GM18867 (cell line): ENCODE measurements around the gene RASSF10.

Experiments
- ATAC-seq: cut with Tn5 transposase; IDR thresholded peaks from one replicate; pipeline ENCODE4 v1.9.1; 2021; ENCODE audit warnings: mild to moderate bottlenecking, moderate library complexity; ENCODE audit not compliant: unreplicated experiment

Gene RASSF10

GRCh38 chr11:12993626-12994025, 15.5 kb upstream of the RASSF10 start:
- ATAC-seq: no peak

DNA sequence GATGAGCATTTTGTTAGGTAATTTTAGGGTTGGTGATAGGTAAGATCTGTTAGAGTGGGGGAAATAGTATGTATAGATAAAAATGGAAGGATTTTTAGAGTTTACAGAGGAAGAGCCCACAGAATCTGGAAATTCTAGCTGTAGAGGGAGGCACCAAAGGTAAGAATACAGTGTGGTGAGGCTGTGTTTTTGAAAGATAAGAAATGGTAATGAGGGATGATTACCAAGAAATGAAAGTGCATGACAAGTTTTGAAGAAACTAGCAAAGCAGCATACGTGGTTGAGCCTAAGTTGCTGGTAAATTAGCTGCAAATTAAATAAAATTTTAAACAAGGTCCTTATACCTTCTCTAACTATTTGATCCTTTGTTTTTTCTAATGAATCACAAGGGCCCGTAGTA, 14.6 kb upstream of the RASSF10 start:
- no peak for ATAC-seq

GRCh38 chr11:12995188-12995587, 13.9 kb upstream of the RASSF10 start:
- ATAC-seq: no peak

- no peak for ATAC-seq
Measured at GRCh38 chr11:12995823-12996222, 13.3 kb upstream of the RASSF10 start.

- ATAC-seq: no peak
Measured at GRCh38 chr11:12997168-12997567, 11.9 kb upstream of the RASSF10 start.

DNA sequence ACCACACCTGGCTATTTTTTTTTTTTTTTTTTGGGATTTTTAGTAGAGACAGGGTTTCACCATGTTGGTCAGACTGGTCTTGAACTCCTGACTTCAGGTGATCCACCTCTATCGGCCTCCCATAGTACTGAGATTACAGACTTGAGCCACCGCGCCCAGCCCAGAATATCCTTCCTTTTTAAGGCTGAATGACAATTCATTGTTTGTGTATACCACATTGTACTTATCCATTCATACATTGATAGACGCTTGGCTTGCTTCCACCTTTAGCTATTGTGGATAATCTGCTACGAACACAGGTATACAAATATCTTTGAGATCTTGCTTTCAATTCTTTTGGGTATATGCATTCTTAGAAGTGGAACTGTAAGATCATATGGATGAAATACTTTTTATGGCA, 10.8 kb upstream of the RASSF10 start:
- ATAC-seq: no peak

DNA sequence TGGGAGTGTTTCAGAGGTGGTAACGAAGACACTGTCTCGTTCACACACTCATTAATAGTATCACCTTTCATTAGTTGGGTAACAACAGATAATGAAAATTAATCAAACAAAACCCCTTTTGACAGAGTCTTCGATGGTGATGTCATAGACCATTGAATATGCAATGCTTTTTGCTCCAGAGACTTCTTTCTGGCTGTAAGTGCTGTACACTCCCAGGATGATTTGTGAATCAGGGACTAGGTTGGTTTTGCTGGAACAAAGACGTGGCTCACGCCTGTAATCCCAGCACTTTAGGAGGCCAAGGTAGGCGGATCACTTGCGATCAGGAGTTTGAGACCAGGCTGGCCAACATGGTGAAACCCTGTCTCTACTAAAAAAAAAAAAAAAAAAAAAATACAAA, 9.5 kb upstream of the RASSF10 start:
- no peak for ATAC-seq

DNA sequence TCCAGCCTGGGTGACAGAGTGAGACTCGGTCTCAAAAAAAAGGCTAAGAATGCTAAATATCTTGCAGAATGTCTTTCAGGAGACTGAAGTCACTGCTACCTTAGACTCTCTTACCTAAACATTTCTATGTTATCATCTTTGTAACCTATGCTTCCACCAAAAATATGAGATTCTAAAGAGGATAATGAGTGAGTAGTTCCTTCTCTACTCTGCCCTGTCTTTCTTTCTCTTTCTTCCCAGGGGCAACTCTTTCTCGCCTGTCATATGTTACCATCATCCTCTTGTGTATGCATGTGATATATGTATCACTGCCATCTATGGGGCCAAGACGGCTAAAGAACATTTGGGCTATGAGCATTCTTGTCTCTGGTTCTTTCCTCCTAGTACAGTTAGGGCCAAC, 9.0 kb upstream of the RASSF10 start:
- ATAC-seq: no peak

GRCh38 chr11:13000721-13001120, 8.4 kb upstream of the RASSF10 start:
- no peak for ATAC-seq

- no peak for ATAC-seq
Measured at GRCh38 chr11:13003736-13004493, 5.2 kb upstream of the RASSF10 start.

GRCh38 chr11:13007182-13008060, 1.7 kb upstream of the RASSF10 start:
- no peak for ATAC-seq

GRCh38 chr11:13008061-13008435, 1.1 kb upstream of the RASSF10 start:
- no peak for ATAC-seq

GRCh38 chr11:13009476-13009920, 382 bp downstream of the RASSF10 start:
- ATAC-seq: no peak

- no peak for ATAC-seq
Measured at GRCh38 chr11:13009921-13010748, 1.0 kb downstream of the RASSF10 start.

GRCh38 chr11:13010749-13011465, 1.8 kb downstream of the RASSF10 start:
- no peak for ATAC-seq

GRCh38 chr11:13011466-13012055, 2.4 kb downstream of the RASSF10 start:
- ATAC-seq: no peak

- ATAC-seq: no peak
Measured at GRCh38 chr11:13012056-13012661, 3.0 kb downstream of the RASSF10 start.

DNA sequence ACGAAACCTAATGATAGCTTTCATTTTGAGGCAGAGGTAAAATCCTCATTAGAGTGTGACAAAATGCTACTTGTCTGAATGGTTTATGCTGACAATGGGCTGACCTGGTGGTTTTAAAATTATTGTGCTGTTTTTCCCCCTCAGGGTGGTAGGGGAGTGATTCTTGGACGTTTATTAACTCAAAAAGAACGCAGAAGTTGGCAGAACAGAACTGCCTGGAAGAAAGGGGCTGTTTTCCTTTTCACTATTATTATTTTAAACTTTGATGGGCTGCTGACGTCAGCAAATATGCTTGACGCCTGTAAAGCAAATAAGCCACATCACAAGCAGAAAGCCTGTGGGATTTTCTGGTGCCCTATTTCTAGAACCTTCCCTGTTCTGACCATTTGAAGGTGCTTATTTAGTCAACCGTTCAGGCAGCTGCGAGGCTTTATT, 4.0 kb downstream of the RASSF10 start:
- ATAC-seq: no peak

GRCh38 chr11:13015753-13016152, 6.6 kb downstream of the RASSF10 start:
- ATAC-seq: no peak

DNA sequence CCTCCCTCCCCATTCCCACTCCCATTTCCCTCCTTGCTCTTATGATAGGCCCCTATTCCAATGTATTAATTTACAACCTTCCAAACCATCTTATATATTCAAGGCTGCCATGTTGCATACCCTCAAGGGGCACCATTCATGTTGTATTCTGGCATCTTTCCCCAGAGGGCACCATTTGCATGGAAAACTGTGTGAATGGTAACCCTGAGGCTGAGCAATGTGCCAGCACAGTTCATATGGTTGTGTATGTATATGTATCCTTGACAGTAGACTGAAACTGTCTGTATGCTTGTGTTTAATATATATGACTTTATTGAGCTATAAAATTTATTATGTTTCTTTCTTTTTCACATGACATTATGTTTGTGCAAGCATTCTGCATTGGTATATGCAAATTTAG, 7.3 kb downstream of the RASSF10 start:
- ATAC-seq: no peak
